HEK293T (cell line): Measurements from ENCODE around the gene LGALS7.

Experiments
- ARNT ChIP-seq: fragments of 450-650 bp; IDR thresholded peaks from 2 replicates; pipeline ENCODE4 v1.6.1; 2017; ENCODE audit warnings: mild to moderate bottlenecking
- BHLHE40 ChIP-seq: fragments of 450-650 bp; IDR thresholded peaks from 2 replicates; pipeline ENCODE4 v1.6.1; 2016; ENCODE audit warnings: mild to moderate bottlenecking, moderate library complexity, borderline replicate concordance
- ELF4 ChIP-seq: fragments of 450-650 bp; IDR thresholded peaks from 2 replicates; pipeline ENCODE4 v1.6.1; 2017; ENCODE audit warnings: antibody characterized with exemption
- FOXA1 ChIP-seq: fragments of 450-650 bp; IDR thresholded peaks from 2 replicates; pipeline ENCODE4 v1.6.1; 2016; ENCODE audit warnings: mild to moderate bottlenecking
- FOXK2 ChIP-seq: fragments of 450-650 bp; IDR thresholded peaks from 2 replicates; pipeline ENCODE4 v1.6.1; 2016; ENCODE audit warnings: mild to moderate bottlenecking
- FOXM1 ChIP-seq: fragments of 450-650 bp; IDR thresholded peaks from 2 replicates; pipeline ENCODE4 v1.6.1; 2017; ENCODE audit warnings: mild to moderate bottlenecking, borderline replicate concordance
- NFRKB ChIP-seq: fragments of 450-650 bp; IDR thresholded peaks from 2 replicates; pipeline ENCODE4 v1.6.1; 2016; ENCODE audit warnings: mild to moderate bottlenecking, moderate library complexity
- PKNOX1 ChIP-seq: fragments of 450-650 bp; IDR thresholded peaks from 2 replicates; pipeline ENCODE4 v1.6.1; 2016
- SUZ12 ChIP-seq: fragments of 450-650 bp; IDR thresholded peaks from 2 replicates; pipeline ENCODE4 v1.6.1; 2016; ENCODE audit warnings: mild to moderate bottlenecking
- TARDBP ChIP-seq: fragments of 450-650 bp; IDR thresholded peaks from 2 replicates; pipeline ENCODE4 v1.6.1; 2016

GRCh38 chr19:38819231-38819920 is 46.1 kb upstream of the LGALS7 start:
- TF ChIP-seq FOXM1 (no peak), FOXA1 (no peak), FOXK2 (no peak), BHLHE40 (no peak), SUZ12 (no peak), ELF4 (no peak), PKNOX1 (no peak), NFRKB (no peak), TARDBP (no peak), ARNT (no peak)
